RWPE2 (cell line): ENCODE results near the gene TPRN.

Experiments used
- ATAC-seq: fragments of 200-7000 bp; cut with Tn5 transposase; 3 replicates; pipeline ENCODE4 v1.9.1; 2021; ENCODE audit warnings: low read depth
- DNase-seq: peaks from one replicate; pipeline ENCODE4 v3.0.0-alpha.2; 2020; ENCODE audit warnings: low spot score
- H3K27ac ChIP-seq: fragments of 450-650 bp; 2 replicates; pipeline ENCODE4 v1.5.1; 2017; ENCODE audit warnings: mild to moderate bottlenecking; ENCODE audit not compliant: poor library complexity, severe bottlenecking
- H3K27me3 ChIP-seq: fragments of 250-450 bp; sonication (Bioruptor Pico); 2 replicates; pipeline ENCODE4 v1.5.1; 2021; ENCODE audit warnings: mild to moderate bottlenecking, moderate library complexity; ENCODE audit not compliant: insufficient read depth, poor library complexity, severe bottlenecking
- H3K36me3 ChIP-seq: fragments of 250-450 bp; sonication (Bioruptor Pico); 2 replicates; pipeline ENCODE4 v1.5.1; 2020; ENCODE audit warnings: low read depth, mild to moderate bottlenecking, moderate library complexity
- H3K4me1 ChIP-seq: fragments of 250-450 bp; sonication (Bioruptor Pico); 2 replicates; pipeline ENCODE4 v1.5.1; 2021; ENCODE audit warnings: mild to moderate bottlenecking, moderate library complexity; ENCODE audit not compliant: insufficient read depth, poor library complexity, severe bottlenecking
- H3K4me3 ChIP-seq: fragments of 250-450 bp; sonication (Bioruptor Pico); 2 replicates; pipeline ENCODE4 v1.5.1; 2021; ENCODE audit warnings: mild to moderate bottlenecking, moderate library complexity; ENCODE audit not compliant: severe bottlenecking
- H3K9me3 ChIP-seq: fragments of 250-450 bp; sonication (Bioruptor Pico); 2 replicates; pipeline ENCODE4 v1.5.1; 2021; ENCODE audit warnings: mild to moderate bottlenecking, moderate library complexity; ENCODE audit not compliant: severe bottlenecking
- TF ChIP-seq, protein P1 (sequence below): fragments of 450-650 bp; IDR thresholded peaks from one replicate; pipeline ENCODE4 v1.5.1; 2017; ENCODE audit warnings: mild to moderate bottlenecking, moderate library complexity; ENCODE audit not compliant: poor library complexity, severe bottlenecking

TPRN gene

DNA sequence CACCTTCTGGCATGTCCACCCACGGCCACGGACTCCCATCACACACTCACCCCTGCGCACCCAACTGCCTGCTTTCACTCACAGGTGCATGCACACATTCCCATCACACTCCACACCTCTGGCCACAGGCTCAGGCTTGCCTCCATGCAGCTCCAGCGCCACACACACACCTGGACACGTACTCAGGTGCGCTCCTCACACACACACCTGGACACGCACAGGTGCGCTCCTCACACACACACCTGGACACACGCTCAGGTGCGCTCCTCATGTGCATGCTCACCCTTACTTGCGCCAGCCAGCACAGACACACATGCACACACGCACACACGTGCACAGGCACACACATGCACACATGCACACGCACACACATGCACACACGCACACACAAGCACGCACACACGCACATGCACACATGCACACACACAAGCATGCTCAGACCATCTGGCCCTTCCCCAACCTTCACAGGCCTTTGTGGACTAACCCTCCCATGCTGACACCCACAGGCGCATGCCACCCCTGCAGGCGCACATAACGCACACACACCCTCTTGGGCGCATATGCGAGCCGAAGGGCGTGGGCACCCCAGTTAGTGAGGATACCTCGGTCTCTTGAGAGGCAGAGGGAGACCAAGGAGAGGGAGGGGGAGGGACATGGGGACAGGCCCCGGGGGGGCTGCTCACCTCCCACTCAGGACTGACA, 53.3 kb downstream of the TPRN start:
- no peak overlapping the region for H3K4me3 ChIP-seq
- peaks cover 10% of the 10 kb centered on the region for H3K27me3 ChIP-seq
- H3K9me3 ChIP-seq = no peaks in the 10 kb centered on the region
- H3K4me1 ChIP-seq = no peaks in the 10 kb centered on the region
- TF ChIP-seq, protein P1, sequence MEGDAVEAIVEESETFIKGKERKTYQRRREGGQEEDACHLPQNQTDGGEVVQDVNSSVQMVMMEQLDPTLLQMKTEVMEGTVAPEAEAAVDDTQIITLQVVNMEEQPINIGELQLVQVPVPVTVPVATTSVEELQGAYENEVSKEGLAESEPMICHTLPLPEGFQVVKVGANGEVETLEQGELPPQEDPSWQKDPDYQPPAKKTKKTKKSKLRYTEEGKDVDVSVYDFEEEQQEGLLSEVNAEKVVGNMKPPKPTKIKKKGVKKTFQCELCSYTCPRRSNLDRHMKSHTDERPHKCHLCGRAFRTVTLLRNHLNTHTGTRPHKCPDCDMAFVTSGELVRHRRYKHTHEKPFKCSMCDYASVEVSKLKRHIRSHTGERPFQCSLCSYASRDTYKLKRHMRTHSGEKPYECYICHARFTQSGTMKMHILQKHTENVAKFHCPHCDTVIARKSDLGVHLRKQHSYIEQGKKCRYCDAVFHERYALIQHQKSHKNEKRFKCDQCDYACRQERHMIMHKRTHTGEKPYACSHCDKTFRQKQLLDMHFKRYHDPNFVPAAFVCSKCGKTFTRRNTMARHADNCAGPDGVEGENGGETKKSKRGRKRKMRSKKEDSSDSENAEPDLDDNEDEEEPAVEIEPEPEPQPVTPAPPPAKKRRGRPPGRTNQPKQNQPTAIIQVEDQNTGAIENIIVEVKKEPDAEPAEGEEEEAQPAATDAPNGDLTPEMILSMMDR = no peak
- ATAC-seq (no peak), DNase-seq (no peak)
- no peaks in the 10 kb centered on the region for H3K36me3 ChIP-seq
- no peak overlapping the region for H3K27ac ChIP-seq

DNA sequence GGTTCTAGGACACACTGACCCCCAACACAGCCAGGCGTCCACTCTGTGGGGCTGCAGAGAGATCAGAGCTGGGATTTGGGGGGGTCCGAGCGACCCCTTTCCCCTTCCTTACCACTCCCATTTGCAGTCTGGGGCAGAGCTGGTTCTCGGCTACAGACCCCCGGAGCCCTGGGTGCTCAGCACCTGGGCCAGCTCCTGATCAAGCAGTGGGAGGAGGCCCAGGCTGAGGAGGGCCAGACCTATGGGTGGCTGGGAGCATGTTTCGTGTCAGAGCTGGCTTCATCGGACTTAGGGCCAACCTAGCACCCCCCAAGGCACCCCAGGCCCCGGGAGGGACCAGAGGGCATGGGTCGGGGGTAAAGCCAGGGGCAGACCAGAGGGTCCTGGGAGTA, 54.0 kb downstream of the TPRN start:
- ATAC-seq (no peak), DNase-seq (no peak)
- H3K9me3 ChIP-seq = no peaks in the 10 kb centered on the region
- TF ChIP-seq, protein P1 = no peak
- no peaks in the 10 kb centered on the region for H3K4me1 ChIP-seq
- H3K4me3 ChIP-seq = no peak overlapping the region
- peaks cover 10% of the 10 kb centered on the region for H3K27me3 ChIP-seq
- no peaks in the 10 kb centered on the region for H3K36me3 ChIP-seq
- H3K27ac ChIP-seq = no peak overlapping the region

DNA sequence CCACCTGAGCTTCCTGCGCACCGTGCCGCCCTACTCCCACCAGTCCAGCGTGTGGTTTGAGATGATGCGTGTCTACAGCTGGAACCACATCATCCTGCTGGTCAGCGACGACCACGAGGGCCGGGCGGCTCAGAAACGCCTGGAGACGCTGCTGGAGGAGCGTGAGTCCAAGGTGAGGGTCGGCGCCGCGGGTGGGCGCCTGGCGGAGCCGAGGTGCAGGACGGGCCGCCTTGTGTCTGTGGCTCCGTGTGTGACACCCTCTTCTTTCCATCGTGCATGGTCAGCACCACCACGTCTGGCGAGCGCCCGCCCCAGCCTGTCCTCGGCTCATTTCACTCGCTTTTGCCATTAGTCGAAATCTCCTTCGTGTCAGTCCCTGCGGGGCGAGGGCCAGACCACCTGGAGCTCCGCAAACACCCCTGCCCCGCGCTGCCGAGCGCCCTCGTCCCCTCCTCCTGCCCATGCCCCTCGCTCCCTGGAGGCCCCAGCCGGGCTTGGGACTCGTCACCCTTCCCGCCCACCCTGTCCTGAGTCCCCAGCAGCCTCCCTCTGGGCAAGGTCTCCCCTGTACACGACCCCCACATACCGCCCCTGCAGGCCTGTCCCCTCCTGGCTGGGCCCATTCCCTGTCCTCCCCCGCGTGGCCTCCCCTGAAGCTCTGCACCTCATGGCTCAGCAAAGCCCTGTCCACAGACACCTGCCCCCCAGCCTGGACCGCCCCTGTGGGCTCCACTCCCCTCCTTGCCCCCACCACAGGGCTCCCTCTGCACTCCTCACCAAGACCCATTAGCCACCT, 54.6 kb downstream of the TPRN start:
- Histone ChIP-seq H3K4me1 (no peaks in the 10 kb centered on the region), H3K9me3 (no peaks in the 10 kb centered on the region), H3K36me3 (no peaks in the 10 kb centered on the region), H3K27me3 (peaks cover 16% of the 10 kb centered on the region), H3K27ac (no peak overlapping the region), H3K4me3 (no peak overlapping the region)
- 0 out of 3 replicates have a peak, but pooled peaks have one; percentile 5 for ATAC-seq
- peak; percentile 57 for DNase-seq
- TF ChIP-seq, protein P1 = no peak

DNA sequence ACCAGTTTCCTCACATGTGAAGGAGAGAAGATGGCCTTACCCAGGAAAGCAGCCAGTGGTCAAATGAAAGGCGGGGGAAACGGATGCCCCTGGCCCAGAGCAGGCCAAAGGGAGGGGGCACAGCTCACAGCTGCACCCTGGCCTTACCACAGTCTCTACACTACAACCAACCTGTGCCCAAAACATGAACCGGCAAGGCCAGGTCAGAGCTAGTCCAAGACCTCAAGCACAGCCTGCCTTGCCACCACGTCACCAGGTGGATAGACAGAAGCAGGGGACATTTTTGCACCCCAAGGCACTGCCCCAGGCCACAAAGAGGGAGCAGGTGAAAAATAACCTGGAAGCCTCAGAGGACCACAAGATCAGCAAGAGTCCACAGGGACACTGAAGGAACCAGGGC, 57.1 kb downstream of the TPRN start:
- Histone ChIP-seq H3K4me3 (no peak overlapping the region), H3K9me3 (no peaks in the 10 kb centered on the region), H3K36me3 (no peaks in the 10 kb centered on the region), H3K4me1 (no peaks in the 10 kb centered on the region), H3K27ac (no peak overlapping the region), H3K27me3 (peaks cover 38% of the 10 kb centered on the region)
- ATAC-seq (no peak), DNase-seq (no peak)
- TF ChIP-seq, protein P1 = no peak
